GM21367 (cell line): ENCODE results near the gene LITAFD.
"Not testable (repeated sequence)": the region's sequence is repeated elsewhere in the genome, so short reads cannot be mapped to it uniquely, and the experiment has no call there.

Experiments
- ATAC-seq: cut with Tn5 transposase; IDR thresholded peaks from one replicate; pipeline ENCODE4 v1.9.1; 2021; ENCODE audit not compliant: unreplicated experiment

LITAFD gene

GRCh38 chr16:8893976-8894690 is 12.0 kb downstream of the LITAFD start:
- ATAC-seq, result no peak

DNA sequence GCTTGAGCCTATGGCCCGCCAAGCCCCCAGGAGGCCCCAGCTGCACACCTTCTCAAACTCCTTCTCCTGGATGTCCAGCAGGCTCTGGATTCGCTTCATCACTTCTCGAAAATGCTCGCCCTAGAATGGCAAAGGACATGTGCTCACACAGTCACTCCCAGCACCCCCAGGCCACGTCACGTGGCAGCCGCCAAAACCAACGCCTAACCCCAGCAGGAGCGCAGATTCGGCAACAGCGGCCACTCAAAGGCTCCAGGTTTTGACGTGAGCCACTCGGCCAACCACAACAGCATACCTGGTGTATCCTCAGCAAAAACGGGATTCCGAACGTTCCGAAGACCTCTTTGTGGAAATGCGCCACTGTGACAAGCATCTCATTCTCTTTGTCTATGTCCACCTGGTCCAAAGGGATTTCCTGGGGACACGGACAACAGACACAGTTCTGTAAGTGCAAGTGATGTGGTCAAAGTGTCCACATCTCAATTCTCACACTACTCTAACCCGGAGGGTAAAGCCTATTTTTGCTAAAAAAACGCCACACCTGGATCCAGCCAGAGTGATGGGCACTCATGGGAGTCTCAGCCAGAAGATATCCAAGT is 12.7 kb downstream of the LITAFD start:
- ATAC-seq, result no peak

GRCh38 chr16:8898660-8899318 is 16.6 kb downstream of the LITAFD start:
- no peak for ATAC-seq

- ATAC-seq, result no peak
Measured at GRCh38 chr16:8899709-8900317, 17.7 kb downstream of the LITAFD start.

GRCh38 chr16:8900343-8900742 is 18.2 kb downstream of the LITAFD start:
- ATAC-seq, result no peak

GRCh38 chr16:8901320-8901861 is 19.2 kb downstream of the LITAFD start:
- no peak for ATAC-seq

DNA sequence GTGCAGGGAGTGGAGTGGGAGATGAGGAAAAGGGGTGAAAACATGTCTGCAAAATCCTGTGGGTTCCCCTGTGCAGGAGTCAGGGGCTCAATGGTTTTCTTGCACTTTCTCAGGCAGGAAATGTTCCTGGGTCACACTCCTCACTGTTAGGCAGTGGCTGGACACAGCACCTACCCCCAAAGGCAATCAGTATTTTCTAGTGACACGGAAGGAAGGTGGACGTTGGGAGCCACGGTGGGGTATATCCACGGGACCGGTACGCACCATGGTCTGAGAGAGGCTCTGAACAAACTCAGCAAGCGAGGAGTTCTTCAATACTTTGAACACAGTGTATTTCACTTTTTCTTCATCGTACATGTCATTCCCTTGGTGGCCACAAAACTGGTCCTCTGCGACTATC is 20.9 kb downstream of the LITAFD start:
- ATAC-seq, result no peak

DNA sequence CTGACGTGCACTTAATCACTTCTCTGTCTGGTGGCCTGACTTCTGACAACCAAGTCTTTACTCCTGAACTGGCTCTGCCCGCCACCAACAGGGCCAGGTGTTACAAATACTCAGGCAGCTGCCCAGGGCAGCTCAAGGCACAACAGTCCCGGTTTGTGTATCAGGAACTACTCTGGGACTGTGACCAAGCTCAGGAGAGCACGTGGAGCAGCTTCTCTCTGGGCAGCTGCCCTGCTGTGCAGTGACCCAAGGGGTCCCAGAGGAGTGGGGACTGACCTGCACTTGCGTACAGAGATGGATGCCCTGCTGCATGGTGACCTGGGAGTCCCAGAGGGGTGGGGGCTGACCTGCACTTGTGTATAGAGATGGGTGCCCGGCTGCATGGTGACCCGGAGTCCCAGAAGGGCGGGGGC is 21.9 kb downstream of the LITAFD start:
- no peak for ATAC-seq

GRCh38 chr16:8905168-8905762 is 23.1 kb downstream of the LITAFD start:
- ATAC-seq, result no peak

DNA sequence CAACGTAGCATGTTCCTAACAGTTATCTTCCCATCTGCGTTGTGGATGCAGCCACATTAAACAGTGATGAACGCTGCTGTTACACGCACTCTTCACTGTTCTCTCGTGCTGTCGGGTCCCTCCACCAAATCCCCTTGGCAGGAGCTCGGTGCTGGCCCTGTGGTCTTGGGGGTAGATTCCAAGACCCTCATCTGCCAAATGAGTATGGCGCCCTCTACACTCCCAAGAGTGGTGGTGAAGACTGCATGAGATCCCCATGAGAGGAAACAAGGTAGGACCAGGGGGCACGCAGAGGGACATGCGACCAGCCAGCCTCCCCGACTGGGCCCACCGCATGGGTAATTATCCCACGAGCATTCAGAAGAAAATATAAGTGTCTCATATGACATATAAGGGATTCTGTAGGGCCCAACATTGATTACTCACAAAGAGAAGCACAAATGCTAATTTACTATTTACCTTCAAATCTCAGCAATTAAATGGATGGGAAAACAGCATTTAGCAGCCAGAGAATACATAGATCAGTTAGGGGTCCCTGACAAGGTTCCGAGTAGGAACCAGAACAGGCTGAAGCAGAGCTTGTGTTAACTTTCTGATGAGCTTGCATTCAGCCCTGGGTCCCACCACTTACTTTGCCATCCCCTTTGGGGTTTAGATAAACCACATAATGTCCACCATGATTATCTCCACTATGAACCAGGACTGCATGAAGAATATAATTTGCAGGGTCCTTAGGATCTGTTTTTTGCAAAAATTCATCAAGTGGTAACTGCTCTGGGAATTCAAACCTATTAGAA is 23.8 kb downstream of the LITAFD start:
- no peak for ATAC-seq

DNA sequence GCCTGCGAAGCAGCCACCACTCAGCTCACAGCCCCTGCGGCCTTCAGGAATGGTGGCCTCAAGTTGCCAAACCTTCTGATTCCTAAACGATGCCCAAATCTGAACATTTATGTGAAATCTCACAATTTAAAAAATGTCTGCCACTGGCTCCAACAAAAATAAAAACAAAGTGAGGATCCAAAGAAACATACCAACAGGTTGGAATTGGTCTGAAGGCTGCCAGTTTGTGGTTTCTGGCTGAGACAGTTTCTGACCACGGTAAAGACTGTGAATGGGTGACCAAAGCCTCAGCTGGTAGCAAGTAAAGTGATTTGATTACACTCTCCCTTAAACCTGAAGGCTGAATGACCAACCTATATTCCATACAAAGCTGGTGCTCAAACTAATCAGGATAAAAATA is 24.9 kb downstream of the LITAFD start:
- no peak for ATAC-seq

DNA sequence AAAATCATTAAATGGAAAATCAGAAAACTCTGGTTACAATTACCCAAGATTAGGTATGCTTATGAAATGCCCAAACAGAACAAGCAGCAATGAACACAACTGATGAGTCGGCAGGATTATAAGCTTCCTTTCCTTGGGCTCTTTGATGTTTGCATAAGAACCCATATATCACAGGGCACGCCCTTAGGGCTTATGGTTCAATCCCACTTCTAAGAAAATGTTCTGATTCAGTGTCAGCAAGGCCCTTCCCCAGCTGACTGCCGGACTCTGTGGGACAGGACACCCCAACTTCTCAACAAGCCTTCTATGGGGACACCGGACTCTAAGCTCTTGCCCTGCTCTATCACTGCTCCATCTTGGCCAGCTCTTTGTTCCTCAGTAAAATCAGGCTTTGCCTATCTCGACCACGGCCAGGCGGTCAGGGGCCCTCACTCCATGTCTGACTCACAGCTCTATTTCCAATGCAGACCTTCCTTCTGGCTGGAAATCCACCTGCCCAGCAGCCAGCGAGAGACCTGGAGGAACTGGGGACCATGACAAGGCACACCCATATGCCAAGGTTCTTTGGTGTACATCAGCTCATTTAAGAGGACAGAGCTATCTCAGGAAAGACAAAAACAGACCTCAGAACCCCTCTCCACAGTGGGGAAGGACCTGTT is 26.8 kb downstream of the LITAFD start:
- ATAC-seq, result no peak

DNA sequence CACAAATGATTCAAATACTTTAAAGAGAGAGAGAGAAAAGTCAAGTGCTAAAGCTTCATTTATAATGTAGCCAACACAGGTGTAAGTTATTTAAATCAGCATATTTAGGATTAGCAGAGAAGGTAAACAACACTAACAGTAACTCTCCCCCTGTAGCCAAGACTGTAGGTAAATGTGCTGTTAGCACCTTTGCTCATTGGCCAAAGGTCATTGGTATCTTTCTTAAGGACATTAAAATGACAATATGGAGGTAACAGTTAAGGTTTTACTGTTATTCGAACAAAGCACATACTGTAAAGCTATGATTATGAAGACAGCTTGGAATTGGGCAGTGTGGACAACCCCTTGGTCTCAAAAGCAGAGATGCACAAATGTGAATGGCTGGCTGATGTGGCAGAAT is 28.7 kb downstream of the LITAFD start:
- no peak for ATAC-seq

DNA sequence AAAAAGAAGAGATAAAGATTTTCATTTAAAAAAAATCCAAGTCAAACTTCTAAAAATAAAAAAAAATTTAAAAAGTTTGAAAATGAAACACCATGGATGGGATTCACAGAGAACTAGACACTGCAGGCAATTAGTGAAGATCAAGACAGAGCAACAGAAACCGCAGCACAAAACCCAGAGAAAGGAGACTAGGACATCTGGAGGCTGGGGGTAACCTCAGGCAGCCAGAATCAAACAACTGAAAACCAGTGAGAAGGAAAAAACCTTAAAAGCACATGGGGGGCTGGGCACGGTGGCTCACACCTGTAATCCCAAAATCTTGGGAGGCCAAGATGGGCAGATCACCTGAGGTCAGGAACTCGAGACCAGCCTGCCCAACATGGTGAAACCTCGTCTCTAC is 30.6 kb downstream of the LITAFD start:
- no peak for ATAC-seq

GRCh38 chr16:8914098-8914497 is 31.9 kb downstream of the LITAFD start:
- ATAC-seq, result no peak

DNA sequence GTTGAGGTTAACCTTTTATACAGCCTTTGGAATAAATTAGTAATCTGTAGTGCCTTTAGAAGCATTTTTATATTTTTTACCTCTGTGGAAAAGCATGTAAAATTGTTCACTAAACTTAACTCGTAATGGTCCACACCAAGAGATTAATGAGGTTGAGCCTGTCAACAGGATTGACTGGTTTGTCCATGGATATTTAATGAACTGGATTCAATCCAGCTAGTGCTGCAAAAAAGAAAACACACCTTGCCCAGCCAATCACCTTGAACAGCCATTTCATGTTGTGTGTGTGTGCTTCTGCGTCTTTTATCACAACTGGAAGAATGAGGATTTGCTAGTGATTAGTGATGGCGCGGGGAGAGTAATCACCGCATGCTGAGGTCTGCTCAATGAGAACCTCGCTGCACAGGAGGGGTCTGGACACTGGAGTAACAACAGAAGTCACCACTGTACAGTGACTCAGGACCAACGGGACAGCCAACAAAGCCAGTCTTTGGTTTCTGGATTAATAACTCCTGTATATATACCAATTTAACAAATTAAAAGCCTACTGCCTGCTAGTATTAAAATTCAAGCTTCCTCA is 33.7 kb downstream of the LITAFD start:
- ATAC-seq, result no peak

GRCh38 chr16:8916541-8917225 is 34.5 kb downstream of the LITAFD start:
- no peak for ATAC-seq

DNA sequence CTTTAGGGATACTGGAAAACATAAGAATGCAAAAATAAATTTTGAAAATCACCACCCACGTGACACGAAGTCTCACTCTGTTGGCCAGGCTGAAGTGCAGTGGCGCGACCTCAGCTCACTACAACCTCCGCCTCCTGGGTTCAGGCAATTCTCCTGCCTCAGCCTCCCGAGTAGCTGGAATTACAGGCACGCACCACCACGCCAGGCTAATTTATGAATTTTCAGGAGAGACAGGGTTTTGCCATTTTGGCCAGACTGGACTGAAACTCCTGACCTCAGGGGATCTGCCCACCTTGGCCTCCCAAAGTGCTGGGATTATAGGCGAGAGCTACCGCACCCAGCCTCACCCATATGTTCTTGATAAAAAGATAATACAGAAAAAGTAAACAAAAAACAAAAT is 35.2 kb downstream of the LITAFD start:
- ATAC-seq, result not testable (repeated sequence)
